ENCODE data around the gene ZNF839.

ZNF839 gene

GRCh38 chr14:102318781-102319276 lies 717 bp upstream of the ZNF839 start:
- no peaks in the 10 kb centered on the region for H3F3A ChIP-seq (ENCODE audit: low read depth)
- peak overlapping the region; percentile 90 for H3K9ac ChIP-seq (ENCODE audit: low read depth, low read length, poor library complexity, severe bottlenecking)
- H3K27me3 ChIP-seq (ENCODE audit: insufficient read depth, low read length, poor library complexity, severe bottlenecking): no peaks in the 10 kb centered on the region
- H3K9me2 ChIP-seq (replicated peaks; ENCODE audit: low read depth, low read length): no peaks in the 10 kb centered on the region
- no peaks in the 10 kb centered on the region for H3K9me3 ChIP-seq (ENCODE audit: insufficient read depth, low read depth, low read length)
- peak overlapping the region; percentile 97 for H3K4me2 ChIP-seq (ENCODE audit: low read depth, low read length, poor library complexity, severe bottlenecking)
- H3K36me3 ChIP-seq (ENCODE audit: insufficient read depth, low read length): no peaks in the 10 kb centered on the region
- H3K4me1 ChIP-seq (ENCODE audit: insufficient read depth, low read length, poor library complexity, severe bottlenecking): peaks cover 29% of the 10 kb centered on the region
- peaks cover 17% of the 10 kb centered on the region for H3K79me2 ChIP-seq (ENCODE audit: insufficient read depth, low read length)
- TF ChIP-seq EZH2phosphoT487 (IDR thresholded peaks at IDR 0.05; ENCODE audit: borderline replicate concordance) (no peak), CTCF (conservative IDR thresholded peaks at IDR 0.05; ENCODE audit: low read length) (no peak)
- H3K4me3 ChIP-seq (ENCODE audit: low read length, poor library complexity, severe bottlenecking): peak overlapping the region; percentile 98
- H2AFZ ChIP-seq (ENCODE audit: low read length): peak overlapping the region; percentile 97
- no peaks in the 10 kb centered on the region for H4K20me1 ChIP-seq (ENCODE audit: insufficient read depth, low read length, poor library complexity, severe bottlenecking)

GRCh38 chr14:102320033-102320660 lies 601 bp downstream of the ZNF839 start:
- H3K4me3 ChIP-seq (ENCODE audit: low read length, poor library complexity, severe bottlenecking): peak overlapping the region; percentile 98
- H3K9me2 ChIP-seq (replicated peaks; ENCODE audit: low read depth, low read length): no peaks in the 10 kb centered on the region
- H3F3A ChIP-seq (ENCODE audit: low read depth): no peaks in the 10 kb centered on the region
- no peak for TF ChIP-seq EZH2phosphoT487 (IDR thresholded peaks at IDR 0.05; ENCODE audit: borderline replicate concordance)
- TF ChIP-seq CTCF (conservative IDR thresholded peaks at IDR 0.05; ENCODE audit: low read length): no peak
- H4K20me1 ChIP-seq (ENCODE audit: insufficient read depth, low read length, poor library complexity, severe bottlenecking): no peaks in the 10 kb centered on the region
- peak overlapping the region; percentile 90 for H3K9ac ChIP-seq (ENCODE audit: low read depth, low read length, poor library complexity, severe bottlenecking)
- H2AFZ ChIP-seq (ENCODE audit: low read length): peak overlapping the region; percentile 86
- peaks cover 26% of the 10 kb centered on the region for H3K4me1 ChIP-seq (ENCODE audit: insufficient read depth, low read length, poor library complexity, severe bottlenecking)
- peak overlapping the region; percentile 98 for H3K4me2 ChIP-seq (ENCODE audit: low read depth, low read length, poor library complexity, severe bottlenecking)
- H3K27me3 ChIP-seq (ENCODE audit: insufficient read depth, low read length, poor library complexity, severe bottlenecking): no peaks in the 10 kb centered on the region
- H3K9me3 ChIP-seq (ENCODE audit: insufficient read depth, low read depth, low read length): no peaks in the 10 kb centered on the region
- H3K79me2 ChIP-seq (ENCODE audit: insufficient read depth, low read length): peaks cover 17% of the 10 kb centered on the region
- no peaks in the 10 kb centered on the region for H3K36me3 ChIP-seq (ENCODE audit: insufficient read depth, low read length)

- Histone ChIP-seq H3K79me2 (ENCODE audit: insufficient read depth, low read length) (peaks cover 17% of the 10 kb centered on the region), H3K4me3 (ENCODE audit: low read length, poor library complexity, severe bottlenecking) (peak overlapping the region; percentile 98), H3K9ac (ENCODE audit: low read depth, low read length, poor library complexity, severe bottlenecking) (peak overlapping the region; percentile 90), H3K27me3 (ENCODE audit: insufficient read depth, low read length, poor library complexity, severe bottlenecking) (no peaks in the 10 kb centered on the region), H3K4me1 (ENCODE audit: insufficient read depth, low read length, poor library complexity, severe bottlenecking) (peaks cover 26% of the 10 kb centered on the region), H3K9me2 (replicated peaks; ENCODE audit: low read depth, low read length) (no peaks in the 10 kb centered on the region), H3K36me3 (ENCODE audit: insufficient read depth, low read length) (no peaks in the 10 kb centered on the region), H2AFZ (ENCODE audit: low read length) (no peak overlapping the region), H4K20me1 (ENCODE audit: insufficient read depth, low read length, poor library complexity, severe bottlenecking) (no peaks in the 10 kb centered on the region), H3K9me3 (ENCODE audit: insufficient read depth, low read depth, low read length) (no peaks in the 10 kb centered on the region), H3F3A (ENCODE audit: low read depth) (no peaks in the 10 kb centered on the region), H3K4me2 (ENCODE audit: low read depth, low read length, poor library complexity, severe bottlenecking) (peak overlapping the region; percentile 98)
- TF ChIP-seq CTCF (conservative IDR thresholded peaks at IDR 0.05; ENCODE audit: low read length) (no peak), EZH2phosphoT487 (IDR thresholded peaks at IDR 0.05; ENCODE audit: borderline replicate concordance) (no peak)
Observed at GRCh38 chr14:102320671-102321455, 1.3 kb downstream of the ZNF839 start.

Data from Loucy (cell line).